ENCODE data around the gene POMT1.
"Not testable (repeated sequence)": the region's sequence is repeated elsewhere in the genome, so short reads cannot be mapped to it uniquely, and the experiment has no call there.

The POMT1 gene

DNA sequence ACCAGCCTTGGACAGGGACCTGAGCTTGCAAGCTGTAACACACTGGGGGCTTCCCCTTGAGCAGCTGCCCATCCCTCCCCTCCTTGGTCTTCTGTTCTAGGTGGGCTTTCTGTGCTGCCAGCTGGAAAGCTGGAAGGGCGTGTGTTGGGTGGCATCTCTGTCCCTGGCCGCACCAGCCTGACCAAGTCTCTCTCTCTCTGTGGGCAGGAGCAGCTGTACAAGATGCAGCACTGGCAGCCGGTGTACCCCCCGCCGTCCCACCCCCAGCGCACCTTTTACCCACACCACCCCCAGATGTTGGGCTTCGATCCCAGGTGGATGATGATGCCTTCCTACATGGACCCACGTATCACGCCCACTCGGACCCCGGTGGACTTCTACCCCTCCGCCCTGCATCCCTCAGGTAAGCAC, 32.1 kb upstream of the POMT1 start:
- Histone ChIP-seq H3K27ac (ENCODE audit: low read depth, low read length) (no peak overlapping the region), H3K27me3 (ENCODE audit: control insufficient read depth, low read length) (no peaks in the 10 kb centered on the region), H3K9me3 (ENCODE audit: control insufficient read depth, insufficient read depth, low read length) (no peaks in the 10 kb centered on the region), H3K36me3 (ENCODE audit: control insufficient read depth, low read length) (peaks cover 92% of the 10 kb centered on the region), H3K79me2 (ENCODE audit: control insufficient read depth, low read length) (peaks cover 44% of the 10 kb centered on the region), H3F3A (ENCODE audit: control insufficient read depth, insufficient read depth) (peaks cover 3% of the 10 kb centered on the region), H3K9me2 (replicated peaks; ENCODE audit: control insufficient read depth, low read length) (no peaks in the 10 kb centered on the region), H3K4me1 (ENCODE audit: control insufficient read depth, low read length) (no peaks in the 10 kb centered on the region), H4K20me1 (ENCODE audit: control insufficient read depth, insufficient read depth, low read depth, low read length) (no peaks in the 10 kb centered on the region; the same call in 1 of the 2 replicates), H3K4me3 (ENCODE audit: low read length) (no peak overlapping the region), H3K4me2 (ENCODE audit: low read length) (no peak overlapping the region)
- no peak for TF ChIP-seq EZH2phosphoT487 (IDR thresholded peaks at IDR 0.05; ENCODE audit: borderline replicate concordance, low read length)
- TF ChIP-seq, protein P1, sequence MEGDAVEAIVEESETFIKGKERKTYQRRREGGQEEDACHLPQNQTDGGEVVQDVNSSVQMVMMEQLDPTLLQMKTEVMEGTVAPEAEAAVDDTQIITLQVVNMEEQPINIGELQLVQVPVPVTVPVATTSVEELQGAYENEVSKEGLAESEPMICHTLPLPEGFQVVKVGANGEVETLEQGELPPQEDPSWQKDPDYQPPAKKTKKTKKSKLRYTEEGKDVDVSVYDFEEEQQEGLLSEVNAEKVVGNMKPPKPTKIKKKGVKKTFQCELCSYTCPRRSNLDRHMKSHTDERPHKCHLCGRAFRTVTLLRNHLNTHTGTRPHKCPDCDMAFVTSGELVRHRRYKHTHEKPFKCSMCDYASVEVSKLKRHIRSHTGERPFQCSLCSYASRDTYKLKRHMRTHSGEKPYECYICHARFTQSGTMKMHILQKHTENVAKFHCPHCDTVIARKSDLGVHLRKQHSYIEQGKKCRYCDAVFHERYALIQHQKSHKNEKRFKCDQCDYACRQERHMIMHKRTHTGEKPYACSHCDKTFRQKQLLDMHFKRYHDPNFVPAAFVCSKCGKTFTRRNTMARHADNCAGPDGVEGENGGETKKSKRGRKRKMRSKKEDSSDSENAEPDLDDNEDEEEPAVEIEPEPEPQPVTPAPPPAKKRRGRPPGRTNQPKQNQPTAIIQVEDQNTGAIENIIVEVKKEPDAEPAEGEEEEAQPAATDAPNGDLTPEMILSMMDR (IDR thresholded peaks at IDR 0.05; ENCODE audit: low read depth, low read length, poor library complexity, severe bottlenecking): no peak

DNA sequence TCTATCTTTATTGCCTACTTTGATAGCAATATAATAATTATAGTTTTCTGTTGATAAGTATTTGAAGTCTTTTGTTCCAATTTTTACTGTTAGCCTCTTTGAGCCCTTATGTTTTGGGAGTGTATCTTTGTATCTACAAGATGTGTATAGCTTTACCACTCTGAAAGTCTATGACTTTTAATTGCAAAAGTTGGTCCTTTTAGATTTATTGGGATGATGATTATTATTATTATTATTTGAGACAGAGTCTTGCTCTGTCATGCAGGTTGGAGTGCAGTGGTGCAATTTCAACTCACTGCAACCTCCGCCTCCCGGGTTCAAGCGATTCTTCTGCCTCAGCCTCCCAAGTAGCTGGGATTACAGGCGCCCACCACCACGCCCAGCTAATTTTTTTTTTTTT, 30.6 kb upstream of the POMT1 start:
- H3K27me3 ChIP-seq (ENCODE audit: control insufficient read depth, low read length); H3K27ac ChIP-seq (ENCODE audit: low read depth, low read length); H3K9me2 ChIP-seq (replicated peaks; ENCODE audit: control insufficient read depth, low read length); H3K4me3 ChIP-seq (ENCODE audit: low read length); H3K4me1 ChIP-seq (ENCODE audit: control insufficient read depth, low read length); H4K20me1 ChIP-seq (ENCODE audit: control insufficient read depth, insufficient read depth, low read depth, low read length); H3K9me3 ChIP-seq (ENCODE audit: control insufficient read depth, insufficient read depth, low read length); H3K4me2 ChIP-seq (ENCODE audit: low read length); H3F3A ChIP-seq (ENCODE audit: control insufficient read depth, insufficient read depth): not testable (repeated sequence)
- Histone ChIP-seq H3K79me2 (ENCODE audit: control insufficient read depth, low read length) (peaks cover 43% of the 10 kb centered on the region), H3K36me3 (ENCODE audit: control insufficient read depth, low read length) (peaks cover 94% of the 10 kb centered on the region)

DNA sequence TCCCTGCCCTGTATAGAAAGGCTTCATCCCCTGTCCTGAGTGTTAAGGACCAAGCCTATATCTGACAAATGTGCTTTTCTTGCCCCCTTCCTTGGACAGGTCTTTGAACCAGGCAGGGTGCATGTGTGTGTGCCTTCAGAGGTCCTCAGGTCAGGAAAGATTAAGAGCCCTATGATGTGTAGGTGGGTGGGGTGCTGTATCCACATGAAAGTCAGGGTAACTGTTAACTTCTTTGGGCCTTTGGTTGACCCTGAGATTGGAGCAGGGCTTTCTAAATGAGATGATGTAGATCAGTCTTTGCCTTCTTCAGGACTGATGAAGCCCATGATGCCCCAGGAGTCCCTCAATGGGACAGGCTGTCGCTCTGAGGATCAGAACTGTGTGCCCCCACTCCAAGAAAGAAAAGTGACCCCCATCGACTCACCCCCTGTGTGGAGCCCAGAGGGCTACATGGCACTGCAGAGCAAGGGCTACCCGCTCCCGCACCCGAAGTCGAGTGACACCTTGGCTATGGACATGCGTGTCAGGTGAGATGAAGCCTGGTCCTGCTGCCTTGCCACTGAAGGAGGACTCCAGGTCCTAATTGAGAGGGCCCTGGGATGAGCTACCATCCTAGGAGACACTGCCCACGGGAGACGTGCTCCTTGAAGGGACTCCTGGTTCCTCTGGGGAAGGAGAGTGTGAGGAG, 29.4 kb upstream of the POMT1 start:
- Histone ChIP-seq H3K79me2 (ENCODE audit: control insufficient read depth, low read length) (peaks cover 32% of the 10 kb centered on the region), H3K27me3 (ENCODE audit: control insufficient read depth, low read length) (no peaks in the 10 kb centered on the region), H3F3A (ENCODE audit: control insufficient read depth, insufficient read depth) (peaks cover 3% of the 10 kb centered on the region), H3K27ac (ENCODE audit: low read depth, low read length) (no peak overlapping the region), H3K9me2 (replicated peaks; ENCODE audit: control insufficient read depth, low read length) (no peaks in the 10 kb centered on the region), H3K4me3 (ENCODE audit: low read length) (no peak overlapping the region), H3K4me2 (ENCODE audit: low read length) (no peak overlapping the region), H4K20me1 (ENCODE audit: control insufficient read depth, insufficient read depth, low read depth, low read length) (no peaks in the 10 kb centered on the region; the same call in 1 of the 2 replicates), H3K9me3 (ENCODE audit: control insufficient read depth, insufficient read depth, low read length) (no peaks in the 10 kb centered on the region), H3K4me1 (ENCODE audit: control insufficient read depth, low read length) (no peaks in the 10 kb centered on the region), H3K36me3 (ENCODE audit: control insufficient read depth, low read length) (peaks cover 94% of the 10 kb centered on the region)
- no peak for TF ChIP-seq EZH2phosphoT487 (IDR thresholded peaks at IDR 0.05; ENCODE audit: borderline replicate concordance, low read length)
- TF ChIP-seq, protein P1 (IDR thresholded peaks at IDR 0.05; ENCODE audit: low read depth, low read length, poor library complexity, severe bottlenecking): no peak

DNA sequence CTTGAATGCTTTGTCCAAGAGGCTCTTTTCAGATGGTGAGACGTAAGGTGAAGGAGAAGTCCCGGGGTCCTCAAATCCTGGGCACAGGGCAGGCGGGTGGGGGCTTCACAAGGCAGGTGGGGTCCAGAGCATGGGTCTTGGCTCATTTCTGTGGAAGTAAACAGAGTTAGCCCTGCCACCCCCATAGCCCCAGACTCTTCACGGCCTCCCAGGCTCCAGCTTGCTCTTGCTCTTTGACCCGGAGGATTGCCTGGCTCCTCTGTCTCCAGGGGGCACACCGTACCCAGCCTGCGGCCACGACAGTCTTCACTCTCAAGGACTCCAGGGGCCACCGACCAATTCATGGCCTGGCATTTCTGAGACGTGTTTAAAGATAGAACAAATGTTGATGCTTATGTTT, 28.8 kb upstream of the POMT1 start:
- Histone ChIP-seq H3K79me2 (ENCODE audit: control insufficient read depth, low read length) (peaks cover 34% of the 10 kb centered on the region), H3K9me3 (ENCODE audit: control insufficient read depth, insufficient read depth, low read length) (no peaks in the 10 kb centered on the region), H3K4me3 (ENCODE audit: low read length) (no peak overlapping the region), H3K27me3 (ENCODE audit: control insufficient read depth, low read length) (no peaks in the 10 kb centered on the region), H4K20me1 (ENCODE audit: control insufficient read depth, insufficient read depth, low read depth, low read length) (peaks cover 4% of the 10 kb centered on the region), H3K4me1 (ENCODE audit: control insufficient read depth, low read length) (no peaks in the 10 kb centered on the region), H3K36me3 (ENCODE audit: control insufficient read depth, low read length) (peaks cover 94% of the 10 kb centered on the region), H3F3A (ENCODE audit: control insufficient read depth, insufficient read depth) (peaks cover 3% of the 10 kb centered on the region), H3K9me2 (replicated peaks; ENCODE audit: control insufficient read depth, low read length) (no peaks in the 10 kb centered on the region), H3K4me2 (ENCODE audit: low read length) (no peak overlapping the region), H3K27ac (ENCODE audit: low read depth, low read length) (no peak overlapping the region)
- TF ChIP-seq EZH2phosphoT487 (IDR thresholded peaks at IDR 0.05; ENCODE audit: borderline replicate concordance, low read length): no peak
- TF ChIP-seq, protein P1 (IDR thresholded peaks at IDR 0.05; ENCODE audit: low read depth, low read length, poor library complexity, severe bottlenecking): no peak

Measured in DOHH2 (cell line).